ENCODE data around the gene ASF1B. TPM values are rescaled to one million over a fixed set of nuclear protein-coding genes. Genes with fewer than 3 reads are reported as not detected.
A peak's percentile ranks its signal among the peaks of the same experiment; 100 is the strongest.

Gene ASF1B
- total and polyA plus RNA-seq, 2 experiments from 2014 or later: 33.3 to 36.9 TPM

- Mint-ChIP-seq H3K27ac (0 out of 2 replicates have a peak overlapping the region, but pooled peaks have one; percentile 10), H3K27me3 (ENCODE audit: insufficient read depth, low read depth, poor library complexity) (peaks cover 17% of the 10 kb centered on the region), H3K4me1 (peaks cover 7% of the 10 kb centered on the region; the same call in 2 of the 3 replicates), H3K9me3 (peaks cover 15% of the 10 kb centered on the region), H3K36me3 (ENCODE audit: low read depth) (peaks cover 20% of the 10 kb centered on the region), H3K4me3 (no peak overlapping the region)
- 0 out of 2 replicates have a peak, but pooled peaks cover 24% of the 10 kb centered on the region for H3F3A ChIP-seq (replicated peaks; ENCODE audit: low read depth)
- ATAC-seq: peak; percentile 62
- H4K20me1 ChIP-seq (replicated peaks; ENCODE audit: insufficient read depth): no peaks in the 10 kb centered on the region; the same call in 1 of the 2 replicates
- H3K79me2 ChIP-seq (replicated peaks; ENCODE audit: insufficient read depth): no peaks in the 10 kb centered on the region
- no peaks in the 10 kb centered on the region for H3K9me2 ChIP-seq (ENCODE audit: insufficient read depth)
- no peak overlapping the region for H3K4me3 ChIP-seq
- peaks cover 3% of the 10 kb centered on the region for H3K4me1 ChIP-seq (ENCODE audit: insufficient read depth)
- H3K36me3 ChIP-seq (ENCODE audit: insufficient read depth): no peaks in the 10 kb centered on the region
- no peak overlapping the region for H3K27ac ChIP-seq (ENCODE audit: low read depth)
- H3K27me3 ChIP-seq (ENCODE audit: insufficient read depth): no peaks in the 10 kb centered on the region
- no peak overlapping the region for H3K4me2 ChIP-seq
- DNase-seq (ENCODE audit: low spot score): peak; percentile 61
- H2AFZ ChIP-seq: no peak overlapping the region
- TF ChIP-seq STAT1 (IDR thresholded peaks at IDR 0.05; ENCODE audit: unreplicated experiment): no peak
- TF ChIP-seq CTCF (conservative IDR thresholded peaks at IDR 0.05; ENCODE audit: low read depth in 2 of 2): peak; percentile 41 to 73
- TF ChIP-seq CREB1 (CRISPR knock-in tag; IDR thresholded peaks at IDR 0.05; ENCODE audit: low read depth): no peak
- TF ChIP-seq ZNF331 (CRISPR knock-in tag; IDR thresholded peaks at IDR 0.05; ENCODE audit: low read depth): no peak
Observed at GRCh38 chr19:14096272-14096992, 40.0 kb downstream of the ASF1B start.

- ATAC-seq (no peak), DNase-seq (ENCODE audit: low spot score) (no peak)
- Mint-ChIP-seq H3K9me3 (peaks cover 15% of the 10 kb centered on the region), H3K27me3 (ENCODE audit: insufficient read depth, low read depth, poor library complexity) (peaks cover 18% of the 10 kb centered on the region), H3K36me3 (ENCODE audit: low read depth) (peaks cover 20% of the 10 kb centered on the region), H3K4me3 (no peak overlapping the region), H3K4me1 (peaks cover 8% of the 10 kb centered on the region; the same call in 2 of the 3 replicates), H3K27ac (no peak overlapping the region)
- Histone ChIP-seq H3K4me1 (ENCODE audit: insufficient read depth) (peaks cover 3% of the 10 kb centered on the region), H3K4me3 (no peak overlapping the region), H3F3A (replicated peaks; ENCODE audit: low read depth) (0 out of 2 replicates have a peak, but pooled peaks cover 24% of the 10 kb centered on the region), H3K27ac (ENCODE audit: low read depth) (no peak overlapping the region), H3K36me3 (ENCODE audit: insufficient read depth) (no peaks in the 10 kb centered on the region), H2AFZ (no peak overlapping the region), H3K27me3 (ENCODE audit: insufficient read depth) (no peaks in the 10 kb centered on the region), H3K79me2 (replicated peaks; ENCODE audit: insufficient read depth) (no peaks in the 10 kb centered on the region), H3K9me2 (ENCODE audit: insufficient read depth) (no peaks in the 10 kb centered on the region), H4K20me1 (replicated peaks; ENCODE audit: insufficient read depth) (no peaks in the 10 kb centered on the region; the same call in 1 of the 2 replicates), H3K4me2 (no peak overlapping the region)
- no peak for TF ChIP-seq ETS1 (IDR thresholded peaks at IDR 0.05)
- TF ChIP-seq NANOG (IDR thresholded peaks at IDR 0.05; ENCODE audit: borderline replicate concordance): no peak
- TF ChIP-seq POLR2AphosphoS5 (IDR thresholded peaks at IDR 0.05; ENCODE audit: low read depth): no peak
- TF ChIP-seq EZH2 (IDR thresholded peaks at IDR 0.05; ENCODE audit: low read depth, unreplicated experiment): no peak
- no peak for TF ChIP-seq STAT1 (IDR thresholded peaks at IDR 0.05; ENCODE audit: unreplicated experiment)
Observed at GRCh38 chr19:14094854-14095253, 41.5 kb downstream of the ASF1B start.

Data from GM23338 (cell line).